OCI-LY1 (cell line): ENCODE results near the gene TMEM151B.

ENCODE experiments used
- EZH2 ChIP-seq: fragments of 200-600 bp; sonication (generic), shearing (Covaris generic); IDR thresholded peaks from 2 replicates; pipeline ENCODE4 v1.8.0; 2017; ENCODE audit warnings: borderline replicate concordance, mixed run types, mild to moderate bottlenecking, antibody characterized with exemption, low read length, moderate library complexity, mixed read lengths
- TF ChIP-seq, protein P1 (sequence below): fragments of 200-600 bp; sonication (generic), shearing (Covaris generic); IDR thresholded peaks from 2 replicates; pipeline ENCODE4 v1.5.1; 2017; ENCODE audit warnings: mild to moderate bottlenecking, antibody characterized with exemption, low read length, moderate library complexity, mixed read lengths

DNA sequence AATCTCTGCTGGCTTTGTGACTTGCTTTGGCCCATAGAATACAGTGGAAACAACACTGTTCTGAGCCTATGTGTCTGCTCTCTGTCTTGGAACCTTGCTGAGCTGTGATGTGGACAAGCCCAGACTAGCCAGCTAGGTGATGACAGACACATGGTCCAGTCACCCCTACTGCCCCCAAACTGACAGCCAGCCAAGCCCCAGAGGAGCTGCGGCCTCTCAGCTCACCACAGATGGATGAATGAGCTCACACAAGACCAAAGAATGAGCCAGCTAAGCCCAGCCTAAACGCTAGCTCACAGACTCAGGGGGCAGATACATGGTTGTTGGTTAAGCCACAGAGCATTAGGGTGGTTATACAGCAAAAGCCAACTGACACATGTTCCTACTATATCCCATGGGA is 38.8 kb downstream of the TMEM151B start:
- TF ChIP-seq, protein P1, sequence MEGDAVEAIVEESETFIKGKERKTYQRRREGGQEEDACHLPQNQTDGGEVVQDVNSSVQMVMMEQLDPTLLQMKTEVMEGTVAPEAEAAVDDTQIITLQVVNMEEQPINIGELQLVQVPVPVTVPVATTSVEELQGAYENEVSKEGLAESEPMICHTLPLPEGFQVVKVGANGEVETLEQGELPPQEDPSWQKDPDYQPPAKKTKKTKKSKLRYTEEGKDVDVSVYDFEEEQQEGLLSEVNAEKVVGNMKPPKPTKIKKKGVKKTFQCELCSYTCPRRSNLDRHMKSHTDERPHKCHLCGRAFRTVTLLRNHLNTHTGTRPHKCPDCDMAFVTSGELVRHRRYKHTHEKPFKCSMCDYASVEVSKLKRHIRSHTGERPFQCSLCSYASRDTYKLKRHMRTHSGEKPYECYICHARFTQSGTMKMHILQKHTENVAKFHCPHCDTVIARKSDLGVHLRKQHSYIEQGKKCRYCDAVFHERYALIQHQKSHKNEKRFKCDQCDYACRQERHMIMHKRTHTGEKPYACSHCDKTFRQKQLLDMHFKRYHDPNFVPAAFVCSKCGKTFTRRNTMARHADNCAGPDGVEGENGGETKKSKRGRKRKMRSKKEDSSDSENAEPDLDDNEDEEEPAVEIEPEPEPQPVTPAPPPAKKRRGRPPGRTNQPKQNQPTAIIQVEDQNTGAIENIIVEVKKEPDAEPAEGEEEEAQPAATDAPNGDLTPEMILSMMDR, result no peak
- TF ChIP-seq EZH2, result no peak
